HCT116 (cell line): ENCODE data around the gene ALMS1. TPM values are rescaled to one million over a fixed set of nuclear protein-coding genes. Genes with fewer than 3 reads are reported as not detected.

Source experiments
- ATAC-seq: fragments of 200-7000 bp; cut with Tn5 transposase; 2 replicates; pipeline ENCODE4 v1.9.1; 2020; ENCODE audit warnings: mild to moderate bottlenecking, moderate library complexity
- BruUV-seq: library from RNA; stranded (reverse); fragments of 400-500 nt; replicated peaks from 2 replicates; lab custom pipeline; 2021; lab: Mats Ljungman, UMichigan
- CTCF ChIA-PET: fragments of 300-600 bp; sonication (Branson Sonifier 250); formaldehyde crosslinking; loops from one replicate; lab custom pipeline; 2021; ENCODE audit warnings: antibody characterized with exemption; lab: Charles Lee
- POLR2A ChIA-PET: fragments of 300-600, 350-600 bp; sonication (Branson Sonifier 250); formaldehyde crosslinking; loops from one replicate; lab custom pipeline; 2021; ENCODE audit warnings: antibody characterized with exemption; lab: Charles Lee
- RAD21 ChIA-PET, 2 experiments: fragments of 300-600 bp; sonication (Branson Sonifier 250); formaldehyde crosslinking; loops; one replicate each; lab custom pipeline; 2023; ENCODE audit warnings: low total read pairs in 2 of 2; ENCODE audit not compliant: uncharacterized antibody in 2 of 2, unreplicated experiment in 2 of 2, low non-redundant PET in 1 of 2; lab: Charles Lee
- DNase-seq: peaks from one replicate; pipeline ENCODE4 v3.0.0-alpha.2; 2010; ENCODE audit warnings: low read depth, low spot score
- H2AFZ ChIP-seq: fragments of 200-600 bp; shearing (Covaris generic), sonication (generic); 2 replicates; pipeline ENCODE4 v1.6.1; 2017; ENCODE audit warnings: low read depth, mixed run types, mixed read lengths, antibody characterized with exemption, low read length; ENCODE audit not compliant: poor library complexity, severe bottlenecking
- H3K27ac ChIP-seq: 2 replicates; pipeline ENCODE4 v1.5.1; 2012; ENCODE audit warnings: low read depth, low read length
- H3K27me3 ChIP-seq: fragments of 200-600 bp; sonication (generic); 2 replicates; pipeline ENCODE4 v1.6.1; 2016; ENCODE audit warnings: mixed run types, low read length, mixed read lengths; ENCODE audit not compliant: insufficient read depth
- H3K36me3 ChIP-seq, 2 experiments: fragments of 200-500 bp in 1 of 2; fragments of 200-600 bp in 1 of 2; sonication (Bioruptor generic) in 1 of 2; sonication (generic) in 1 of 2; 2 replicates each; pipeline versions ENCODE4 v1.5.1 to v1.6.1; 2014 to 2016; ENCODE audit warnings: low read length in 2 of 2, inconsistent platforms in 1 of 2, mixed read lengths in 1 of 2, mixed run types in 1 of 2; ENCODE audit not compliant: insufficient read depth in 2 of 2, control insufficient read depth in 1 of 2
- H3K4me1 ChIP-seq, 2 experiments: fragments of 200-600 bp in 1 of 2; sonication (generic) in 1 of 2; 2 replicates each; pipeline versions ENCODE4 v1.5.1 to v1.6.1; 2012 to 2017; ENCODE audit warnings: low read length in 2 of 2, inconsistent platforms in 1 of 2, mild to moderate bottlenecking in 1 of 2, mixed read lengths in 1 of 2, mixed run types in 1 of 2, moderate library complexity in 1 of 2; ENCODE audit not compliant: insufficient read depth in 2 of 2, control insufficient read depth in 1 of 2
- H3K4me2 ChIP-seq: fragments of 200-600 bp; sonication (generic); 2 replicates; pipeline ENCODE4 v1.6.1; 2017; ENCODE audit warnings: mixed run types, low read length, mixed read lengths
- H3K4me3 ChIP-seq, 2 experiments: fragments of 200-600 bp in 1 of 2; sonication (generic) in 1 of 2; replicated peaks in 1 of 2; 2 replicates each; pipeline ENCODE4 v1.5.1; 2011 to 2016; ENCODE audit warnings: low read length in 2 of 2, control low read depth in 1 of 2, low read depth in 1 of 2, mild to moderate bottlenecking in 1 of 2, mixed read lengths in 1 of 2, mixed run types in 1 of 2
- H3K79me2 ChIP-seq: fragments of 200-600 bp; sonication (generic); 2 replicates; pipeline ENCODE4 v1.6.1; 2017; ENCODE audit warnings: mild to moderate bottlenecking, mixed run types, low read length, moderate library complexity, mixed read lengths; ENCODE audit not compliant: insufficient read depth
- H3K9ac ChIP-seq: fragments of 200-600 bp; sonication (generic); 2 replicates; pipeline ENCODE4 v1.6.1; 2016; ENCODE audit warnings: low read length, mixed read lengths
- H3K9me2 ChIP-seq: fragments of 200-600 bp; sonication (generic), shearing (Covaris generic); 2 replicates; pipeline ENCODE4 v1.6.1; 2017; ENCODE audit warnings: mixed run types, mild to moderate bottlenecking, moderate library complexity; ENCODE audit not compliant: insufficient read depth
- H3K9me3 ChIP-seq, 2 experiments: fragments of 200-500 bp in 1 of 2; fragments of 200-600 bp in 1 of 2; sonication (Bioruptor generic) in 1 of 2; sonication (generic) in 1 of 2; 2 replicates each; pipeline ENCODE4 v1.6.1; 2014 to 2017; ENCODE audit warnings: low read length in 2 of 2, mixed read lengths in 2 of 2, inconsistent platforms in 1 of 2, low read depth in 1 of 2, mild to moderate bottlenecking in 1 of 2, mixed run types in 1 of 2, moderate library complexity in 1 of 2; ENCODE audit not compliant: control insufficient read depth in 1 of 2, insufficient read depth in 1 of 2
- H4K20me1 ChIP-seq: fragments of 200-600 bp; sonication (generic), shearing (Covaris generic); 2 replicates; pipeline ENCODE4 v1.6.1; 2017; ENCODE audit warnings: mixed run types, mild to moderate bottlenecking, moderate library complexity; ENCODE audit not compliant: insufficient read depth
- ELF1 ChIP-seq: IDR thresholded peaks from 2 replicates; pipeline ENCODE4 v1.6.1; 2012; ENCODE audit warnings: low read depth, borderline replicate concordance
- EZH2 ChIP-seq: fragments of 200-600 bp; sonication (generic); IDR thresholded peaks from 2 replicates; pipeline ENCODE4 v1.6.1; 2017; ENCODE audit warnings: antibody characterized with exemption, mixed run types
- FOSL1 ChIP-seq: IDR thresholded peaks from 2 replicates; pipeline ENCODE4 v1.6.1; 2012; ENCODE audit warnings: low read depth
- JUND ChIP-seq: IDR thresholded peaks from 2 replicates; pipeline ENCODE4 v1.6.1; 2012
- MAX ChIP-seq: IDR thresholded peaks from 2 replicates; pipeline ENCODE4 v1.6.1; 2012
- POLR2A ChIP-seq: IDR thresholded peaks from 2 replicates; pipeline ENCODE4 v1.7.0; 2011; ENCODE audit warnings: borderline replicate concordance; ENCODE audit not compliant: insufficient read depth, insufficient read length; ENCODE audit errors: extremely low read depth
- POLR2AphosphoS5 ChIP-seq: IDR thresholded peaks from 2 replicates; pipeline ENCODE4 v1.6.1; 2011; ENCODE audit warnings: mild to moderate bottlenecking, low read depth, low read length, moderate library complexity
- RAD21 ChIP-seq: IDR thresholded peaks from 2 replicates; pipeline ENCODE4 v1.6.1; 2012; ENCODE audit warnings: low read depth, mild to moderate bottlenecking
- REST ChIP-seq: IDR thresholded peaks from 2 replicates; pipeline ENCODE4 v1.6.1; 2012; ENCODE audit warnings: low read depth
- SP1 ChIP-seq: IDR thresholded peaks from 2 replicates; pipeline ENCODE4 v1.6.1; 2012; ENCODE audit warnings: low read depth
- SRF ChIP-seq: IDR thresholded peaks from 2 replicates; pipeline ENCODE4 v1.6.1; 2012; ENCODE audit warnings: low read depth
- ZNF274 ChIP-seq: fragments of 200-500 bp; sonication (Bioruptor generic); IDR thresholded peaks from 2 replicates; pipeline ENCODE4 v1.6.1; 2014; ENCODE audit warnings: mild to moderate bottlenecking, low read depth, low read length, inconsistent platforms
- intact Hi-C: fragments of 100-400 bp; cut with micrococcal nuclease; formaldehyde crosslinking; loops from 2 replicates; pipeline ENCODE4 v1.10.0; 2022
- total RNA-seq: library from RNA; stranded (reverse); gene quantifications from one replicate; pipeline ENCODE4 v1.2.1, GENCODE V29; 2021; ENCODE audit not compliant: unreplicated experiment

The ALMS1 gene
- total RNA-seq, 1 experiment from 2014 or later, result 20.5 TPM

GRCh38 chr2:73651591-73652230, 266.1 kb downstream of the ALMS1 start (continued):
- TF ChIP-seq JUND (no peak), MAX (no peak), RAD21 (no peak), FOSL1 (no peak), POLR2A (no peak), SP1 (no peak), SRF (no peak), EZH2 (no peak)
- TF ChIP-seq, all 23 proteins: peak for 0

- Histone ChIP-seq H2AFZ (no peak overlapping the region), H3K4me2 (no peak overlapping the region), H3K9me2 (no peaks in the 10 kb centered on the region), H3K36me3 (no peaks in the 10 kb centered on the region), H3K79me2 (no peaks in the 10 kb centered on the region), H3K9me3 (no peaks in the 10 kb centered on the region), H3K27me3 (no peaks in the 10 kb centered on the region), H3K4me1 (peaks cover 0 to 3% of the 10 kb centered on the region in 2 experiments; a peak in 1 of 4 replicates), H4K20me1 (no peaks in the 10 kb centered on the region), H3K27ac (no peak overlapping the region), H3K4me3 (no peak overlapping the region), H3K9ac (no peak overlapping the region)
- ChIA-PET POLR2A (no interaction called here), RAD21 (no interaction called here), CTCF (no interaction called here)
- ATAC-seq (no peak), DNase-seq (no peak)
- no peak for TF ChIP-seq ELF1
- no peak for TF ChIP-seq REST
- TF ChIP-seq POLR2AphosphoS5, result no peak
- TF ChIP-seq ZNF274, result no peak
- no TSS peak for BruUV-seq
- intact Hi-C loops, result no loop called here
These were observed 266.7 kb downstream of the ALMS1 start for GRCh38 chr2:73652348-73652747.
